Stimulated activated CD4-positive, alpha-beta T cell treated with anti-CD3 and anti-CD28 coated beads, Interleukin-1b, Interleukin-23, amount 100 ng/mL, for 4 hours (primary cell): ENCODE data around the gene KRTAP19-2.
"Not testable (repeated sequence)": the region's sequence is repeated elsewhere in the genome, so short reads cannot be mapped to it uniquely, and the experiment has no call there.

Source experiments
- DNase-seq, 2 donors: peaks; one replicate each; pipeline ENCODE4 v3.0.0-alpha.2; 2020; ENCODE audit warnings: low read depth in 2 of 2

The KRTAP19-2 gene, protein sequence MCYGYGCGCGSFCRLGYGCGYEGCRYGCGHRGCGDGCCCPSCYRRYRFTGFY

DNA sequence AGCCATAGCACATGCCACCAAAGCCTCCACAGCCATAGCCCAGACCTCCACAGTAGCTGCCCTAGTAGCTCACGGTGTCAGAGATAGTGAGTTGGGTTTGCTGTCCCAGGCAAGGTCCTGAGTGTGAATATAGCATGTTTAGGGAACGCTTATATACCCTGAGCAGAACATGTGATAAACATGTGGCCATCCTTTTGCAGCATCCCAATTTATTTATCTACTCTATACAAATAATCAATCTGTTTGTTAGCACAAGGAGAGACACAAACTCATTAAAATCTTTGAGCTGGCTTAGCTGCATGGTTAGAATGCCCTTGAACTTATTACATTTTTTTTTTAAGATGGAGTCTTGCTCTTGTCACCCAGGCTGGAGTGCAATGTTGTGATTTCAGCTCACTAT is at the start of gene KRTAP19-2:
Gene KRTAP19-2, minus strand, starts transcription at position 101 of the 400 bp plus-strand sequence. Its CDS starts 88 bp downstream, at position 13.
- no peak for DNase-seq

DNA sequence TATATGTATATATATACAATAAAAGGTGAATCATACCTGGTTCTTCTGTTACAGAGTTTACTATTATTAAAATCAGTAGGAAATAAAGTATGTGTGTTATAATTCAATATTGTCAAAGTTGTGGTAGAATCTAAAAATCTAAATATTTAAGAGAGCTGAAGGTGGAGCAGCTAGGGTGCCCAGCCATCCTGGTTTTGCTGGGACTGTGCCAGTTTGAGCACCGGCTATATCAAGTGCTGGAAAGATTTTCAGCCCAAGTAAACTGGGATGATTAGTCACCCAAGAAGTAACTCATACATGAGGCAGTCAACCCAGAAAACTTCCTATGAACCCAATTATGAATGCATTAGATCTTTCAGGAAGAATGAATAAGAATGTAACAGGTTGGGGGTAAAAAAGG is 31.6 kb upstream of the KRTAP19-2 start:
- no peak for DNase-seq

DNA sequence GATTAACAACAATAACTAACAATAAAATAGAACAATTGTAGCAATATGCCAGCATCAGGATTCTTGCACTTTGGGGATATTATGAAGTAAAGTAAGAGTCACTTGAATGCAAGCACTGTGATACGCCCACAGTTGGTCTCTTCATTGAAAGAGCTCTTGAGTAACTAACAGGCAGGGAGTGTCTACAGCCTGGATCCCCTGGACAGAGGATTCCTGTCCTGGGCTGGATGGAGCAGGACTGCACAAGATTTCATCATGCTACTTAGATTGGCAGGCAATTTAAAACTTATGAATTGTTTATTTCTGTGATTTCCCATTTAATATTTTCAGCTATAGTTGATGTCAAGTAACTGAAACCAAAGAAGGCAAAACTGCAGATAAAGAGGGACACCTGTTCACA is 28.4 kb upstream of the KRTAP19-2 start:
- DNase-seq: no peak

DNA sequence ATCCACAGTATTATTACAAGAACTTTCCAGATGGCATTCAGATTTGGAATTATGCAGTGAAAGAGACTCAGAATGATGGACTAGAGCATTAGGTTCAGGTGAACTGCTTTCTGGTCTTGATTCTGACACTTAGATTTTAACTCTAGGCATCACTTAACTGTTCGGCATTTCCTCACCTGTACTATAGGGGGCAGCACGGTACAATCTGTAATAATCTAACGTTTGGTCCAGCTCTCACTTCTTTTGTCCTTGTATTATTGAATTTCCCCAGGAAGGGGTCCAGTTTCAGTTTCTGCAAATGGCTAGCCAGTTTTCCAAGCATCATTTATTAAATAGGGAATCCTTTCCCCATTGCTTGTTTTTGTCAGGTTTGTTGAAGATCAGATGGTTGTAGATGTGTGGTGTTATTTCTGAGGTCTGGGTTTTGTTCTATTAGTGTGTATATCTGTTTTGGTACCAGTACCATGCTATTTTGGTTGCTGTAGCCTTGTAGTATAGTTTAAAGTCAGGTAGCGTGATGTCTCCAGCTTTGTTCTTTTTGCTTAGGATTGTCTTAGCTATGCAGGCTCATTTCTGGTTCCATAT is 18.5 kb upstream of the KRTAP19-2 start:
- DNase-seq: not testable (repeated sequence)

DNA sequence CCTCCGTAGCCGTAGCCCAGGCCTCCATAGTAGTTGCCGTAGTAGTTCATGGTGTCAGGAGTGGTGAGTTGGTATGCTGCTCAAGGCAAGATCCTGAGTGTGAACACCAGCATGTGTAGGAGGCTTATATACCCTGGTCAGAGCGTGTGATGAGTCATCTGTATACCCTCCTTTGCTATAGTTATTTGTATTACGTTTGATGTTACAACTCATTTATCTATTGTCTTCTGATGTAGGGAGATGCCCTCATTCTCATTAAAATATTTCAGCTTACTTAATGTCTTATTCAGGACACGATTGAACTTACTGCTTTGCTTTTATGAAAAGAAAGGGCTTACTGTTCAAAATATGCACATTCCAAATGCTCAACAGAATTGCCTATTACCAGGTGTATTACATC is 14.8 kb upstream of the KRTAP19-2 start, which contains the start of gene KRTAP19-5:
Gene KRTAP19-5, minus strand, starts transcription at position 101 of the 400 bp plus-strand sequence. Its CDS starts 51 bp downstream, at position 50.
- no peak for DNase-seq

DNA sequence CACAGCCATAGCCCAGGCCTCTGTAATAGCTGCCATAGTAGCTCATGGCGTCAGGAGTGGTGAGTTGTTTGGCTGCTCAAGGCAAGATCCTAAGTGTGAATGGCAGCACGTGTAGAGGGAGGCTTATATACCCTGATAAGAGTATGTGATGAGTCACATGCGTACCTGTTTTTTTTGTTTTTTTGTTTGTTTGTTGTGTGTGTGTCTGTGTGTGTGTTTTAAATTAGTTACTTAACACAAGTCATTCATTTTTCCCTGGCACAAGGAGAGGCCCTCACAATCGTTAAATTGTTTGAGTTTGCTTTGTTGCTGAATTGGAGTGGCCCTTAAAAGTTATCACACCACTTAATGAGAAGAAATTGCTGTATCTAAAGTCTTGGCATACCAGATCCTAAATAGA is 9.8 kb upstream of the KRTAP19-2 start, which contains the start of gene KRTAP19-4:
Gene KRTAP19-4, minus strand, starts transcription at position 101 of the 400 bp plus-strand sequence. Its CDS starts 55 bp downstream, at position 46.
- no peak for DNase-seq

DNA sequence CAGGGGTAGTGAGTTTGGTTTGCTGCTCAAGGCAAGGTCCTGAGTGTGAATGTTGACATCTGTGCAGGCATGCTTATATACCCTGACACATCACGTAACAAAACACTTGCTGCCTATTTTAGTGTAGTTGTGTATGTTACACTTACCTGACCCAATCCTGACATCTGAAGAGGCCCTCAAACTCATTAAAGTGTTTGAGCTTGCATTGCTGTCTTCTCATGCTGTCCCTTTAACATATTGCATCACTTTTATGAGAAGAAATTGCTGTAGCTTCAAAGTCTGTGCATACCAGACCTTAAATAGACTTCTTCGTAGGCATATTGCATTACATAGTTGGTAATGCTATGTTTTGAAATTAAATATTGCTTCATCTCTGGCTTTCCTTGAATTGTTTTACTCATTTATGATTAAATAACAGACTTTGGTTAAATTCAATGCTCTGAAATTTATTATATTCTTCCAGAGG is 4.8 kb upstream of the KRTAP19-2 start, which contains the start of gene KRTAP19-3:
Gene KRTAP19-3, minus strand, starts transcription at position 51 of the 466 bp plus-strand sequence. CDS start 56 bp downstream, outside the sequence.
- no peak for DNase-seq

DNA sequence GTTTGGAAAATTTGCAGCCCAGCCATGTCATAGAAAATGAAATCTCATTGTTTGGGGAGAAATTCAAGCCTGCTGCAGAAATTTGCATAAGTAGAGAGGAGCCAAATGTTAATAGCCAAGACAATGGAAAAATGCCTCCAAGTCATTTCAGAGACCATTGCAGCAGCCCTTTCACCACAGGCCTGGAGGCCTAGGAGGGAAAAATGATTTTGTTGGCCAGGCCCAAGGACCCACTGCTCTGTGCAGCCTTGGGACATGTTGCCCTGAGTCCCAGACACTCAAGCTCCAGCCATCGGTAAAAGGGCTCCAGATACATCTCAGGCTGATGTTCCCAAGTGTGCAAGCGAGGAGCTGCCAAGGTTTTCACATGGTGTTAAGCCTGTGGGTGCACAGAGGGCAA is 1.1 kb downstream of the KRTAP19-2 start:
- DNase-seq: no peak

DNA sequence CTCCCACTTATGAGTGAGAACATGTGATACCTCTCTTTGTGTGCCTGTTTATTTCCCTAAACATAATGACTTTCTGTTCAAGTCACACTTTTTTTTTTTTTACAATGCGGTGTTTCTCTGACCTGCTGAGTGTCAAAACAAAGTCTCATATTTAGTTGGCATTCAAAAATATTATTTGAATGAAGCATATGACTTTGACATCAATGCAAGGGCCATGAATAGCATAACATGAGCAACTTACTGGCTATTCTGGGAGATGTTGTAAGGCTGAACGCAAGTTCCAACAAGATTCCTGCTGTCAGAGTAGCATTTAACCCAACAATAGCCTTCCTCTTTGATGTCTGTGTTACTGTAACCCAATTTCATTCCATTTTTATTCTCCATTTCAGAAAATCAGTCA is 5.1 kb downstream of the KRTAP19-2 start:
- no peak for DNase-seq

DNA sequence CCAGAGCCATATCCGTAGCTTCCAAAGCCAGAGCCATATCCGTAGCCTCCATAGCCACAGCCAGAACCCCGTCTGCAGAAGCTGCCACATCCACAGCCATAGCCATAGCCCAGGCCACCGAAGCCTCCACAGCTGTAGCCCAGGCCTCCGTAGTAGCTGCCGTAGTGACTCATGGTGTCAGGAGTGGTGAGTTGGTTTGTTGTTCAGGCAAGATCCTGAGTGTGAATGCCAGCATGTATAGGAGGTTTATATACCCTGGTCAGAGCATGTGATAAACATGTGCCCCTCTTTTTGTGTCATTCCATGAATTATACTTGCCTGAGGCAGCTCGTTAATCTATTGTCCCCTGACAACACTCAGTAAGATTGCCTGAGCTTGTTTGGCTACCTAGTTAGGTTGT is 7.1 kb downstream of the KRTAP19-2 start, which contains the start of gene KRTAP19-1:
Gene KRTAP19-1, minus strand, starts transcription at position 223 of the 400 bp plus-strand sequence. Its CDS starts 50 bp downstream, at position 173.
- DNase-seq: no peak

DNA sequence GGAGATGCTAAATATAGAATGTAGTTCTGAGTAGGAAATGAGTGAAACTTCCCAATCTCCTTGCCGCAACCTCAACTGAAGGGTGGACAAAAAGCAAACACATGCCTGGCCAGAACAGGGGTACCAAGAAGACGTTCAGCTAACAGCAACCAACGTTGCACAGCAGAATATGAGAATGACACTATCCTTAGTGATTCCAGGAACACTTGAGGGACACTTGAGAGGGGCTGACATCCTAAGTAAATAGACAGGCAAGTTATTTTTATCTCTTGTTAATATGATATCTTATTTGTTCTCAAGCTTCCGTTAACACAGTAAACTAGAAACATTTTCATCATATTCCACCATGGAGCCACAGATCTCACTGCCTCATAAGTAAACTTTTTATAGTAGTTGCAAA is 8.0 kb downstream of the KRTAP19-2 start:
- DNase-seq: no peak

DNA sequence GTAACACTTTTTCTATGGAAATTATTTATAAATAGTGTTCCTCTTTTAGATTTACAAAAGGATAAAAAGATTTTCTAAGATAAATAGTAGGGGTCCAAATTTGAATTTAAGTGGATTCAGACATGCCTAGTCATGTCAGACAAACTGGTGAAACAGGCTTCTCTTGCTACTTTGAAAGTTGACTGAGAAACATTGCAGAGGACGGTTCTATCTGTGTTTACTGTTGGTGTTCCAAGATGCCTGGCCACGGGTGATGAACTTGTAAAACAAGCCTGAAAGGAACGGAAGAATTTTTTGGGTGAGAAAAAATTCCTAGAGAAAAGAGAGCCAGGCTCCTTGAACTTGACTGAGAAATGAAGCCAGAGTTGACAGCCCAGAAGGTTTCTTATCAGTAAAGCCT is 9.2 kb downstream of the KRTAP19-2 start:
- no peak for DNase-seq

DNA sequence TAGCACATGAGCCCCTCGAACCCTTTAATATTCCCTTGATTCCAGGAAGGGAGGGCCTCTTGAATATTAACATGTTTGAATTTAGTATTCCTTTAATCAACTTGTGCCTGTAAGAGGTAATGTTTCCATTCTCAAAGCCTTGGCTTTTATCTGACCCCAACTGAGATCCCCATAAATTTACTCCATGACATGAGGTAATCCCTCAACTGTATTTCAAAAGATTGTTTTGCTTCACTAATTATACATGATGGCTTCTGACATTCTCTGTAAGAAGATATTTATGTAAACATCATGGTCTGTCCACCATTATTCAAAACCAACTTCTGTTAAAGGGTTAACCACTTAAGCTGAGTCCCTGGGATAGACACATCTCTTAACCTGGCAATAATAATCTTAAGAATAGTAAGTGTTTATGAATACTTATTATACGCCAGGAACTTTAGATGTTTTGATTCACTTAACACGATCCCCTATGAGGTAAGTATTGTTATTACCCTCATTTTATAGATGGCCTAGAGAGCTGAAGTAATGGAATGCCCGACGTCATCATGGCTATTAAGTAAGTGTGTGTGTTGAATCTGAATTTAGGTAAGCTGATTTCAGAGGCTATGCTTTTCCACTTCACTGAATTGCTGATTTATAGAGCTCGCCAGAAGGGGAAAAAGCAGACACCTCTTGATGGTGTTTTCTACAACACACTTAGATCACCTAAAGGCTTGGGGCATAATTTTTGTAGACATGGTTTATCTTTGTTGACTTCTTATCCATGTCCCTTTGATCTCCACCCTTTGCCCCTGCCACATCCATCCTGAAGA is 18.1 kb downstream of the KRTAP19-2 start:
- no peak for DNase-seq

DNA sequence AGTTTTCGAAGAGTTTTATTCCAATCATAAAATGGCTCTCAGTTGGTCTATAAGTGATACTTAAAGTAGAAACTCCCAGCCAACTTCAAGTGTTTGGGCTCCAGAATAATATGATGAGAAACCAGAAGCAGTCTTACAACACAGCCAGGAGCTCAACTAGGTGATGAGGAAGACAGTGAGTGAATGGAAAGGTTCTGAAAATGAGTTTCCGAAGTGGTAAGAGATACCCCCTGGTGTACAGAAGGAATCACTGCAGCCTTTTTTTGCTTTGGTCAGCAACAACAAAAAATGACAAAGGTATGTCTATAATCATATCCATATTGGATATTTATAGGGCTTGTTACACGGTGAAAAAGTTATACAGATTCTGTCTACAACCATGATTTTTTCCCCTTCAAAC is 23.5 kb downstream of the KRTAP19-2 start:
- no peak for DNase-seq

DNA sequence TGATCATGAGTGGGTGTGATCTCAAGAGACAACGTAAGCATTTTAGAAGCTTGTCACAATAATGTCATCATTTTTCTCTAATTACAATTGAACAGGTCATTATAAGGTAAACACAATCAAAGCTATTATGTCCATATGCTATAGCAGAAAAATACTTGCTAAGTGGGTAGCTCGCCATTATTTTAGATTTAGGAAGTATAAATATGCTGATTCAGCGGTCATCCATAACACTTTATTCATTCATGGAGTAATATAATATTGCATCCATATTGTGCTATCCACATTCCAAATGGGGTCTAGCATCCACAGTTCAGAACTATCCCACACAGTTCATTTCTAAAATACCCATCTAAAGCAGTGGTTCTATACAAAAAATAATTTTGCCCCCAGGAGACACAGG is 38.7 kb downstream of the KRTAP19-2 start:
- no peak for DNase-seq

DNA sequence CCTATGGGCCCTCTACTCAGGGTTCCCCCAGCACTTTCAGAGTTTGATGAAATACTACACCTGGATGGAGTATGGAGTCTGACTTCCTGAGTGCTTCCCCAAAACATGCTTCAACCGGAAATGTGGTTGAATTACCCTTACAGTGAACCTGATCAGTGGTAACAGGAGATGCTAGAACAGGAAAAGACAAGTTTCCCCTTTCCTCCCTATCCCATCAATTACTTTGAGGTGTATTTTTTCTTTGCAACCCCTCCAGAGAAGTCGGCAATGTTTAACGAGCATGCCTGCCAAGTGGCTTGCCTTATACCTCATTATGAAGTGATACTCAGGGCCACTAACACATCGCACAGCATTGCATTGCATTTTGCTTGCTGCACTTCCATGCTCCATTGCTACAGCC is 40.2 kb downstream of the KRTAP19-2 start:
- DNase-seq: no peak

DNA sequence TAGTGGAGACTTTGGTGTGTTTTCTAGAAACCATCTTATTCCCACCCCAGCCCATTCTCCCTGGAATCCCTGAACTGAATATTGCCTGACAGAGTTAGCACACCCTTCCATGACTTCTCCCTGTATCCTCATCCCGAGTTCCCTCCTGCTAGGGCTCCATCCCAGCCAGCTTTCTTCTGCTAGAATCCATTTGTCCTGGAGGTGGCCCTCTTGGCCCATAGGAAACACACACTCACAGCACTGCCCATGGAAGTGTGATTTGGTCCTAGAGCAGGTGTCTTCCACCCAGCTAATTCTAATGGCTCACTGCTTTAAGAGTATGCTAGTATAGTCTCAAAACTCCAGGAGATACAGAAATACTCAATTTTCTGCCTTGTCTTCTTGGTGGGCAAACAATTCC is 43.0 kb downstream of the KRTAP19-2 start:
- DNase-seq: no peak

DNA sequence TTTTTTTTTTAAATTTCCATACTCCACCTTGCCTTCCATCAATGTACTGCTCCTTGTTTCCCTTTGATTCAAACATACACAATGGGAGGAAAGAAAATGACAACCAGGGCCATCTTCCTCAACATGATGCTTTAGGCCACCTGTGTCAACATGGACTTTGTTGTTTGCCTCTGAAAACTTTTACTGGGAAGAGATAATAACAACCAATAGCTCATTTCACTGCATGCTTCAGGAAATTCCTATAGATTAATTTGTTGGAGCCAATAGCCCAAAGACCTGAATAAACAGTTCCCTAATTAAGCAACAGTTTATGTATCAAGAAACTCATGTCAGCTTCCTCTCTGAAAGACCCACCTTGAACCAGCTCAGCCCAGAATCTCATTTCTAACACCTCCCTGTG is 44.0 kb downstream of the KRTAP19-2 start:
- DNase-seq: no peak

DNA sequence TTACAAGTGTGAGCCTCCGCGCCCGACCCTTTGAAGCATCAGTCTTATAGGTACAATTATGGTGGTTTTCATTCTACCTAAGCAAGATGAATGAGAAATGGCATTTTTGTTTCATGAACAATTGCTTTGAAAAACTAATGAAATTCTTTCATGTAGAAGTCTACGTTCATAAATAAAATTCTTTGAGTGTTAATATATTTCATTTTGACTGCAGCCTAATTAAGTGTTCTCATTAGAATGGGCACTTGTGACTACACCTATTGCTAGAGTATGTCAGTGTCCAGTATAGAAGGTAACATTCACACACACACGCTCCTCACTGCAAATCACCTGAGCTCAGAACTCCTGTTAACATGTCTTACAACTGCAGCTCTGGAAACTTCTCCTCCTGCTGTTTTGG is 47.3 kb downstream of the KRTAP19-2 start, which contains the start of gene KRTAP15-1:
Gene KRTAP15-1, plus strand, starts transcription at position 301 of the 400 bp plus-strand sequence. Its CDS starts 53 bp downstream, at position 354.
- DNase-seq: no peak
